Left cardiac atrium (tissue), 4 donors: ENCODE measurements around the gene CAP1. TPM values are rescaled to one million over a fixed set of nuclear protein-coding genes. Genes with fewer than 3 reads are reported as not detected.
"Not testable (repeated sequence)": the region's sequence is repeated elsewhere in the genome, so short reads cannot be mapped to it uniquely, and the experiment has no call there.

ENCODE experiments used
- ATAC-seq, 2 donors: fragments of 200-7000 bp; cut with Tn5 transposase; one replicate each; pipeline ENCODE4 v1.9.1; 2020; ENCODE audit warnings: mild to moderate bottlenecking in 2 of 2, moderate library complexity in 2 of 2
- DNase-seq: peaks from one replicate; pipeline ENCODE4 v3.0.0-alpha.2; 2020
- intact Hi-C, 2 donors: fragments of 100-400 bp; cut with DNase I; formaldehyde crosslinking; loops; one replicate each; pipeline versions ENCODE4 v1.14.1 to v1.15.1; 2022 to 2023
- total RNA-seq, 2 donors: library from RNA; stranded (reverse); fragmentation: NEBNext Ultra II Directional; extraction: Animal tissue kit (Norgen Biotek cat#: 25700); gene quantifications; one replicate each; pipeline ENCODE4 v1.2.1, GENCODE V29; 2021
- donor health status: DM: no; HTN: yes; CAD: no.
- donor health status: DM: no; HTN: yes; CAD: no; lungs with severe emphysema.
- donor health status: DM: yes; HTN: yes; CAD: no.
- donor health status: Dilated cardiomyopathy.

The CAP1 gene
- total RNA-seq, 2 donors from 2014 or later, result 133 to 179 TPM

GRCh38 chr1:40027647-40028046 is 12.9 kb upstream of the CAP1 start:
- ATAC-seq (no peak), DNase-seq (no peak)
- intact Hi-C loops, result no loop called here

- DNase-seq (no peak), ATAC-seq (no peak)
- intact Hi-C loops, result loop anchor here in 1 of 2 donors (10.0 kb wide), 2 partner anchors 55 to 215 kb away; no protein-coding TSS in a partner anchor
Observed at GRCh38 chr1:40029608-40030007, 10.9 kb upstream of the CAP1 start.

DNA sequence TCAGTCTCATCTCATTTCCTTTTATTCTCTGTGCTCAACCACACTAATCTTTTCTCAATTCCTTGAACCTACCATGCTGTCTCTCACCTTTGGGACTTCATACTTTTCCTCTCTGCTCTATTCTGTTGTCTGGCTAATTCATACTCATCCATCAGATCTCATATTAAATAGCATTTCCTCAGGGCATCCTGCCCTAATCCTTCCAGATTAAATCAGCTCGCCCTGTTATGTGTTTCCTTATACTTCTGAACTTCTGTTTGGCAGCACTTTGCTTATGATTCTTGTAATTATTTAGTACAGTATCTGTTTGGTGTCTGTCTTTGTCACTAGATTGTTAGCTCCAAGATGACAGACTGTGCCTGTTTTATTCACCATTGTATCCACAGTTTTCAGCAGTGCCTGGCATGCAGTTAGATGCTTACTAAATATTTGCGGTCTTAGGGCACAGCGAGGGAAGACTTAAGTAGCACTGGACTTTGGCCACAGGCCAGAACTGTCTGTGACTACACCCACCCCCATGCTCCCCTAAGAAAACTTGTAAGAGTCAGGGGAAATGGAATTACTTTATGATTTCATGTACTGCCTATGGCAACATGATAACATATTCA is 9.9 kb upstream of the CAP1 start:
- intact Hi-C loops, result loop anchor here in 1 of 2 donors (10.0 kb wide), 2 partner anchors 56 to 216 kb away; no protein-coding TSS in a partner anchor
- DNase-seq (no peak), ATAC-seq (no peak)

DNA sequence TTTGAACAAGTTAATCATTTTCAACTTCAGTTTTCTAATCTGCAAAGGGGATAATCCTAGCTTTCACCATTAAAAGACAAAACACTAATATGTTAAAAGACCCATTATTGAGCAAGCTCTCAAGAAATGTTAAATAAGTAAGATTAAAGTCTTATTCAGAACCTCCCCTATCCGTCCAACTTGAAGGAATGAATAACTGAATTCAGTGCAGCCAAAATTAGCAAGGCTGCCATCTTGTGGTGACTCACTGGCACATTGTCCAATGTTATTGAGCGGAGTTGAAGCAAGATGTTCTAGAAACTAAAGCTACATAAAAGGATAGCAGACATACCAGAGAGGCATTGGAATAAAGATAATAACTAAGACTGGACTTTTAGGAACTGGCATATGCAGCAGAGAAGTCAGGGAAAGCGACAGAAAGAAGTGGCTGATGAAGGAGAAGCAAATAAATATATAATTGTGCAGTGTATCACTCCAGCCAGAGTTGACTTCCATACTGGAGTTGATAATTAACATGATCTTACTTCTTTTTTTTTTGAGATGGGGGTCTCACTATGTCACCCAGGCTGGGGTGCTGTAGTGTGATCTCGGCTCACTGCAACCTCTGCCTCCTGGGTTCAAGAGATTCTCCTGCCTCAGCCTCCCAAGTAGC is 8.2 kb upstream of the CAP1 start:
- DNase-seq (peak; percentile 57), ATAC-seq (peak; percentile 21 to 30)
- intact Hi-C loops, result loop anchor here in 1 of 2 donors (10.0 kb wide), 2 partner anchors 58 to 218 kb away; no protein-coding TSS in a partner anchor

DNA sequence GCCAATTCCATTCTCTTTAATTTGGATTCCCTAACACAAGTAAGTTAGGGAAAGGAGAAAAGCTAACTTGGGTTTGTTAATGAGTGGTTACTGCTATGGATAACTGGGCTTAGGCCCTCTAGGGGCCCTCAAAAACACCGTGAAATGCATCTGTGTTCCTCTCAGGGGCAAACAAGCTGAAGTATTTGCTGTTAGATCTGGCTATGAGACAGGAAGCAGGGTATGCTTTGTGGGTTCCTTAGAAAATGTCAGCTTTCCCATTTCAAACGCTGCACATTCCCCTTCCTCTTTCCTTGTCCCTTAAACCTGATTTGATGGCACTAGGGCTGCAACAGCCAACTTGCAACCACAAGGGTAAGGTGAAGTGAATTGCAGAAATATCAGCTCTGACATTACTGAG is 5.7 kb upstream of the CAP1 start:
- intact Hi-C loops, result loop anchor here in 1 of 2 donors (10.0 kb wide), 2 partner anchors 60 to 220 kb away; no protein-coding TSS in a partner anchor
- ATAC-seq, result no peak

GRCh38 chr1:40036574-40036973 is 4.0 kb upstream of the CAP1 start:
- peak; percentile 88 for DNase-seq
- ATAC-seq, result peak in 1 of 2 donors; percentile 16
- intact Hi-C loops, result loop anchor here in 1 of 2 donors (10.0 kb wide), 2 partner anchors 62 to 222 kb away; no protein-coding TSS in a partner anchor

More for the DNA sequence above, 5.7 kb upstream of the CAP1 start:
- no peak for DNase-seq

DNA sequence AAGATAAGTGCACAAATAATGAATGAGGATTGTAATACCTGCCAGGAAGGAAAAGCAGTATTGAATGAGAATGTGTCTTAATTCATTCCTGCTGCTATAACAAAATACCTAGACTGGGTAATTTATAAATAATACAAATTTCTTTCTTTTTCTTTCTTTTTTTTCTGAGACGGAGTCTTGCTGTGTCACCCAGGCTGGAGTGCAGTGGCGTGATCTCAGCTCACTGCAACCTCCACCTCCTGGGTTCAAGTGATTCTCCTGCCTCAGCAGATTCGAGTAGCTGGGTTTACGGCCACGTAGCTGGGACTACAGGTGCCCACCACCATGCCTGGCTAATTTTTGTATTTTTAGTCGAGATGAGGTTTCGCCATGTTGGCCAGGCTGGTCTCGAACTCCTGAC is 3.3 kb upstream of the CAP1 start:
- ATAC-seq, result not testable (repeated sequence)
- intact Hi-C loops, result loop anchor here in 1 of 2 donors (10.0 kb wide), 2 partner anchors 62 to 222 kb away; no protein-coding TSS in a partner anchor

GRCh38 chr1:40038697-40039096 is 1.8 kb upstream of the CAP1 start:
- DNase-seq, result no peak
- intact Hi-C loops, result loop anchor here in 1 of 2 donors (10.0 kb wide), 2 partner anchors 64 to 224 kb away; no protein-coding TSS in a partner anchor

More for the DNA sequence above, 3.3 kb upstream of the CAP1 start:
- DNase-seq, result not testable (repeated sequence)

GRCh38 chr1:40039245-40039756 is 1.2 kb upstream of the CAP1 start:
- no peak for DNase-seq
- ATAC-seq, result peak; percentile 1 to 2
- intact Hi-C loops, result loop anchor here in 1 of 2 donors (10.0 kb wide), 2 partner anchors 64 to 224 kb away; no protein-coding TSS in a partner anchor

More at GRCh38 chr1:40038697-40039096, 1.8 kb upstream of the CAP1 start:
- ATAC-seq, result no peak

- DNase-seq, result peak; percentile 94
- peak; percentile 76 to 83 for ATAC-seq
- intact Hi-C loops, result loop anchor here in 1 of 2 donors (10.0 kb wide), 2 partner anchors 65 to 225 kb away; no protein-coding TSS in a partner anchor
Observed at GRCh38 chr1:40039757-40040510, 595 bp upstream of the CAP1 start.

DNA sequence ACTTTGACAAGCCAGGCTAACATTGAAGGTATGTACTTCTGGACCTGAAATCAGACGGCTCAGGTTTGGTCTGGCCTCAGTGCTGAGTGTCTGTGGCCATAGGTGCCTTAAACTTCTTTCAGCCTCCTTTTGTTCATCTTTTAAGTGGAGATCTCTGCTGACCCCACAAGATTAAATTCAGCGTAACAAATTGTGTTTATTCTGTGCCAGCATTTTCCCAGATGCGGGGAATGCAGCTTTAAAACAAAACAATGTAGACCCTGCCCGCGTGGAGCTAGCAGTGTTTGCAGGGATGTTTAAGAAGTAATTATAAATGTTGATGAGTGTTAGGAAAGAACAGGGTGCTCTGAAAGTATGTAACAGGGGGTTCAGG is 923 bp downstream of the CAP1 start:
- no peak for ATAC-seq
- DNase-seq, result no peak
- intact Hi-C loops, result no loop called here

DNA sequence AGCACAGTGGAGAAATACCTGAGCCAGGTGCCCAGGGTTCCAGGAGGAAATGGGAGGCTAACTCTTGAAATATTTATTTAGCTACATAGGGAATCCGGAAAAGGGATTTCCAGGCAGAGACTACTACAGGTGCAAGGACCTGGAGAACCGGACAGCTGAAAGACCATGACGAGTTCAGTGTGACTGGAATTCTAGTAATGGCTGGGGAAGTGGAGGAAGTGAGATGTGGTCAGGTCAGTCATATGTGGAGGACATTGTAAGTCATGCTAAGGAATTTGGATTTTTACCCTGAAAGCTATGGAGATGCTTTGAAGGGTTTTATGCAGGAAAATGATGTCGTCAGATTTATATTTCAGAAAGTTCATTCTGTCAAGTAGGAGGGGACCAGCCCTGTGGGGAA is 1.8 kb downstream of the CAP1 start:
- no peak for DNase-seq
- intact Hi-C loops, result no loop called here
- ATAC-seq, result no peak

- ATAC-seq, result no peak
- no peak for DNase-seq
- intact Hi-C loops, result no loop called here
Observed at GRCh38 chr1:40044110-40044509, 3.6 kb downstream of the CAP1 start.

DNA sequence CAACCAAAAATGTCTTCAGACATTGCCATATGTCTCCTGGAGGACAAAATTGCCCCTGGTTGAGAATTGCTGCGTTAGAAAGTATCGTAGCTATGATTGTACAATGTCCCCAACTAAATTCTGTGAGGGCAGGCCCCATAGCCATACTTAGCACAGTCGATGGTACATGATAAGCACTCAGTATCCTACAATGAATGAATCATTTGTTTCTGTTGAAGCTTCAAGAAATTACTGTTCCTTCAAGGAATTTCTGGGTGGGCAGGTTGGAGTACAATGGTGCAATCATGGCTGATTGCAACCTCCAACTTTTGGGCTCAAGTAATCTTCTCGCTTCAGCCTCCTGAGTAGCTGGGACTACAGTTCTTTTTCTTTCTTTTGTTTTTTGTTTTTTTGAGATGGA is 4.7 kb downstream of the CAP1 start:
- DNase-seq, result no peak
- ATAC-seq, result no peak
- intact Hi-C loops, result no loop called here

- intact Hi-C loops, result no loop called here
- ATAC-seq, result no peak
- no peak for DNase-seq
Observed at GRCh38 chr1:40045766-40046165, 5.2 kb downstream of the CAP1 start.

- DNase-seq, result no peak
- no peak for ATAC-seq
- intact Hi-C loops, result no loop called here
Observed at GRCh38 chr1:40047276-40047675, 6.7 kb downstream of the CAP1 start.

GRCh38 chr1:40047769-40048168 is 7.2 kb downstream of the CAP1 start:
- DNase-seq (no peak), ATAC-seq (no peak)
- intact Hi-C loops, result no loop called here

GRCh38 chr1:40049725-40050124 is 9.2 kb downstream of the CAP1 start:
- DNase-seq, result no peak
- intact Hi-C loops, result no loop called here
- ATAC-seq, result peak; percentile 32 to 43

- no peak for ATAC-seq
- intact Hi-C loops, result no loop called here
Observed at GRCh38 chr1:40050863-40051262, 10.3 kb downstream of the CAP1 start.

More at GRCh38 chr1:40050863-40051262, 10.3 kb downstream of the CAP1 start:
- no peak for DNase-seq
